Measurements from ENCODE around the gene FASN.

Gene FASN

GRCh38 chr17:82120148-82120547 is 22.1 kb upstream of the FASN start:
- Histone ChIP-seq H3K9ac (ENCODE audit: low read length) (no peak overlapping the region), H3K4me1 (ENCODE audit: low read length) (no peaks in the 10 kb centered on the region), H3K27ac (ENCODE audit: low read length) (no peak overlapping the region), H3K9me3 (ENCODE audit: insufficient read depth, low read length) (no peaks in the 10 kb centered on the region), H3K27me3 (ENCODE audit: low read depth, low read length) (no peaks in the 10 kb centered on the region), H2AFZ (ENCODE audit: low read depth, low read length) (no peak overlapping the region), H3K79me2 (ENCODE audit: low read length) (no peaks in the 10 kb centered on the region), H3K36me3 (replicated peaks; ENCODE audit: low read depth, low read length) (no peaks in the 10 kb centered on the region), H3K4me2 (ENCODE audit: low read length) (no peak overlapping the region), H4K20me1 (ENCODE audit: insufficient read depth, low read length) (no peaks in the 10 kb centered on the region), H3K4me3 (ENCODE audit: low read length) (no peak overlapping the region)
- TF ChIP-seq CTCF (IDR thresholded peaks at IDR 0.05; ENCODE audit: low read depth, low read length) (no peak), EZH2phosphoT487 (IDR thresholded peaks at IDR 0.05; ENCODE audit: low read depth) (no peak)

GRCh38 chr17:82118815-82119380 is 20.9 kb upstream of the FASN start:
- Histone ChIP-seq H3K9me3 (ENCODE audit: insufficient read depth, low read length) (no peaks in the 10 kb centered on the region), H3K4me2 (ENCODE audit: low read length) (no peak overlapping the region), H3K79me2 (ENCODE audit: low read length) (no peaks in the 10 kb centered on the region), H2AFZ (ENCODE audit: low read depth, low read length) (no peak overlapping the region), H3K27ac (ENCODE audit: low read length) (no peak overlapping the region), H4K20me1 (ENCODE audit: insufficient read depth, low read length) (no peaks in the 10 kb centered on the region), H3K9ac (ENCODE audit: low read length) (no peak overlapping the region), H3K4me1 (ENCODE audit: low read length) (no peaks in the 10 kb centered on the region), H3K4me3 (ENCODE audit: low read length) (no peak overlapping the region), H3K36me3 (replicated peaks; ENCODE audit: low read depth, low read length) (no peaks in the 10 kb centered on the region), H3K27me3 (ENCODE audit: low read depth, low read length) (no peaks in the 10 kb centered on the region)
- TF ChIP-seq CTCF (IDR thresholded peaks at IDR 0.05; ENCODE audit: low read depth, low read length) (no peak), EZH2phosphoT487 (IDR thresholded peaks at IDR 0.05; ENCODE audit: low read depth) (no peak)

- no peak overlapping the region for H3K4me3 ChIP-seq (ENCODE audit: low read length)
- no peaks in the 10 kb centered on the region for H3K27me3 ChIP-seq (ENCODE audit: low read depth, low read length)
- H3K79me2 ChIP-seq (ENCODE audit: low read length), result no peaks in the 10 kb centered on the region
- no peak overlapping the region for H3K27ac ChIP-seq (ENCODE audit: low read length)
- TF ChIP-seq CTCF (IDR thresholded peaks at IDR 0.05; ENCODE audit: low read depth, low read length) (no peak), EZH2phosphoT487 (IDR thresholded peaks at IDR 0.05; ENCODE audit: low read depth) (no peak)
- no peak overlapping the region for H2AFZ ChIP-seq (ENCODE audit: low read depth, low read length)
- no peaks in the 10 kb centered on the region for H4K20me1 ChIP-seq (ENCODE audit: insufficient read depth, low read length)
- H3K4me2 ChIP-seq (ENCODE audit: low read length), result no peak overlapping the region
- H3K9me3 ChIP-seq (ENCODE audit: insufficient read depth, low read length), result no peaks in the 10 kb centered on the region
- no peaks in the 10 kb centered on the region for H3K4me1 ChIP-seq (ENCODE audit: low read length)
- no peaks in the 10 kb centered on the region for H3K36me3 ChIP-seq (replicated peaks; ENCODE audit: low read depth, low read length)
- no peak overlapping the region for H3K9ac ChIP-seq (ENCODE audit: low read length)
Measured at GRCh38 chr17:82118168-82118814, 20.3 kb upstream of the FASN start.

- H3K79me2 ChIP-seq (ENCODE audit: low read length), result no peaks in the 10 kb centered on the region
- TF ChIP-seq EZH2phosphoT487 (IDR thresholded peaks at IDR 0.05; ENCODE audit: low read depth) (no peak), CTCF (IDR thresholded peaks at IDR 0.05; ENCODE audit: low read depth, low read length) (no peak)
- H3K4me1 ChIP-seq (ENCODE audit: low read length), result no peaks in the 10 kb centered on the region
- no peaks in the 10 kb centered on the region for H3K27me3 ChIP-seq (ENCODE audit: low read depth, low read length)
- no peaks in the 10 kb centered on the region for H3K36me3 ChIP-seq (replicated peaks; ENCODE audit: low read depth, low read length)
- H4K20me1 ChIP-seq (ENCODE audit: insufficient read depth, low read length), result no peaks in the 10 kb centered on the region
- H3K9ac ChIP-seq (ENCODE audit: low read length), result no peak overlapping the region
- H3K9me3 ChIP-seq (ENCODE audit: insufficient read depth, low read length), result no peaks in the 10 kb centered on the region
- no peak overlapping the region for H3K4me3 ChIP-seq (ENCODE audit: low read length)
- no peak overlapping the region for H3K4me2 ChIP-seq (ENCODE audit: low read length)
- no peak overlapping the region for H3K27ac ChIP-seq (ENCODE audit: low read length)
- H2AFZ ChIP-seq (ENCODE audit: low read depth, low read length), result no peak overlapping the region
Measured at GRCh38 chr17:82117139-82118090, 19.4 kb upstream of the FASN start.
